ENCODE measurements around the gene TARBP1. TPM values are rescaled to one million over a fixed set of nuclear protein-coding genes. Genes with fewer than 3 reads are reported as not detected.

TARBP1 gene
- total and polyA plus RNA-seq, 2 of the 13 experiments (the other 11 are each of a cell fraction or from before 2014, with no cell fraction given) = 37.7 to 67.0 TPM

DNA sequence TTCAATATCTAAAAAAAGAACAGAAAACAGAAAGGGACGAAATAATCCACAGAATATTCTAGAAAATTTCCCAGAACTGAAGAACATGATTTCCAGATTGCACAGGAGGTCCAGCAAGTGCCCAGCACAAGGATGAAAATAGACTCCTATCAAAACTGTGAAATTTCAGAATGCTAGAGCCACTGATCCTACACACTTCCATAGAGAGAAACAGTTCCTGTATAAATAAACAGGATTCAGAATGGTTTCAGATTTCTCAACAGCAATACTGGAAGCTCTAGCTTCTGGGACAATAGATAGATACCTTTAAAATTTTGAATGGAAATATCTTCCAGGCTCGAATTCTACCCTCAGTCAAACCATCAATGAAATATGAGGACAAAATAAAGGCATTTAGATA is 4.6 kb downstream of the TARBP1 start:
- H4K20me1 ChIP-seq (ENCODE audit: insufficient read depth, low read length) = no peaks in the 10 kb centered on the region; the same call in 1 of the 2 replicates
- H3K27me3 ChIP-seq (ENCODE audit: control insufficient read depth in 1 of 2, insufficient read depth in 2 of 2, low read length in 2 of 2) = no peaks in the 10 kb centered on the region
- DNase-seq (ENCODE audit: low spot score) = no peak
- H3K36me3 ChIP-seq (replicated peaks in 1 of 2; ENCODE audit: control insufficient read depth in 1 of 2, insufficient read depth in 2 of 2, low read length in 2 of 2) = no peaks in the 10 kb centered on the region; a peak in 2 of 5 replicates
- intact Hi-C loops (cut with micrococcal nuclease; ENCODE audit: unreplicated experiment) (no loop called here), in situ Hi-C loops (cut with HindIII; ENCODE audit: extremely low pct_ligation_motif_present, low pct_unique_long_range_greater_than_20kb) (no loop called here)
- 93% methylated on average over 2 of the region's 2 CpGs for WGBS (ENCODE audit: low lambda C conversion rate)
- peak overlapping the region; percentile 95; the same call in 1 of the 2 replicates for H3K4me2 ChIP-seq (ENCODE audit: low read depth, low read length)
- H3K4me3 ChIP-seq (replicated peaks in 1 of 3; ENCODE audit: insufficient read depth in 1 of 3, low read depth in 2 of 3, low read length in 3 of 3) = no peak overlapping the region
- no peak for ATAC-seq
- TSS peak; percentile 12 for BruUV-seq (replicated peaks)
- H2AFZ ChIP-seq (ENCODE audit: low read length) = no peak overlapping the region
- no peak for TF ChIP-seq ZNF550 (CRISPR knock-in tag; IDR thresholded peaks at IDR 0.05; ENCODE audit: borderline replicate concordance)
- no peak for TF ChIP-seq ADNP (CRISPR knock-in tag; IDR thresholded peaks at IDR 0.05)
- no peak for TF ChIP-seq ZNF143 (CRISPR knock-in tag; IDR thresholded peaks at IDR 0.05)
- no peak for TF ChIP-seq ZNF780A (CRISPR knock-in tag; IDR thresholded peaks at IDR 0.05)
- no peak for TF ChIP-seq MTF1 (CRISPR knock-in tag; IDR thresholded peaks at IDR 0.05)
- TF ChIP-seq TARDBP (CRISPR knock-in tag; IDR thresholded peaks at IDR 0.05) = no peak
- TF ChIP-seq, protein P1, sequence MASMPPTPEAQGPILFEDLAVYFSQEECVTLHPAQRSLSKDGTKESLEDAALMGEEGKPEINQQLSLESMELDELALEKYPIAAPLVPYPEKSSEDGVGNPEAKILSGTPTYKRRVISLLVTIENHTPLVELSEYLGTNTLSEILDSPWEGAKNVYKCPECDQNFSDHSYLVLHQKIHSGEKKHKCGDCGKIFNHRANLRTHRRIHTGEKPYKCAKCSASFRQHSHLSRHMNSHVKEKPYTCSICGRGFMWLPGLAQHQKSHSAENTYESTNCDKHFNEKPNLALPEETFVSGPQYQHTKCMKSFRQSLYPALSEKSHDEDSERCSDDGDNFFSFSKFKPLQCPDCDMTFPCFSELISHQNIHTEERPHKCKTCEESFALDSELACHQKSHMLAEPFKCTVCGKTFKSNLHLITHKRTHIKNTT (CRISPR knock-in tag; IDR thresholded peaks at IDR 0.05) = no peak
- TF ChIP-seq, protein P2, sequence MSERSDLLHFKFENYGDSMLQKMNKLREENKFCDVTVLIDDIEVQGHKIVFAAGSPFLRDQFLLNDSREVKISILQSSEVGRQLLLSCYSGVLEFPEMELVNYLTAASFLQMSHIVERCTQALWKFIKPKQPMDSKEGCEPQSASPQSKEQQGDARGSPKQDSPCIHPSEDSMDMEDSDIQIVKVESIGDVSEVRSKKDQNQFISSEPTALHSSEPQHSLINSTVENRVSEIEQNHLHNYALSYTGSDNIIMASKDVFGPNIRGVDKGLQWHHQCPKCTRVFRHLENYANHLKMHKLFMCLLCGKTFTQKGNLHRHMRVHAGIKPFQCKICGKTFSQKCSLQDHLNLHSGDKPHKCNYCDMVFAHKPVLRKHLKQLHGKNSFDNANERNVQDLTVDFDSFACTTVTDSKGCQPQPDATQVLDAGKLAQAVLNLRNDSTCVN (CRISPR knock-in tag; IDR thresholded peaks at IDR 0.05; ENCODE audit: borderline replicate concordance) = no peak
- TF ChIP-seq RAD21 (CRISPR knock-in tag; IDR thresholded peaks at IDR 0.05) = no peak
- TF ChIP-seq DMAP1 (CRISPR knock-in tag; IDR thresholded peaks at IDR 0.05) = no peak
- TF ChIP-seq, protein P3, sequence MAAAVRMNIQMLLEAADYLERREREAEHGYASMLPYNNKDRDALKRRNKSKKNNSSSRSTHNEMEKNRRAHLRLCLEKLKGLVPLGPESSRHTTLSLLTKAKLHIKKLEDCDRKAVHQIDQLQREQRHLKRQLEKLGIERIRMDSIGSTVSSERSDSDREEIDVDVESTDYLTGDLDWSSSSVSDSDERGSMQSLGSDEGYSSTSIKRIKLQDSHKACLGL (CRISPR knock-in tag; IDR thresholded peaks at IDR 0.05) = no peak
- no peak for TF ChIP-seq ZNF446 (CRISPR knock-in tag; IDR thresholded peaks at IDR 0.05)
- no peak for TF ChIP-seq ZNF563 (CRISPR knock-in tag; IDR thresholded peaks at IDR 0.05)
- H3K4me1 ChIP-seq (ENCODE audit: insufficient read depth, low read length) = peaks cover 51% of the 10 kb centered on the region
- FAIRE-seq = no peak
- POLR2A ChIA-PET = no interaction called here
- no peak overlapping the region for H3K9ac ChIP-seq (ENCODE audit: insufficient read depth, low read depth, low read length)
- no peaks in the 10 kb centered on the region for H3K9me3 ChIP-seq (ENCODE audit: low read length)
- CTCF ChIA-PET (ENCODE audit: low intra/inter-chr PET ratio, low total read pairs) = no interaction called here
- H3K79me2 ChIP-seq (ENCODE audit: insufficient read depth, low read length) = peaks cover 39% of the 10 kb centered on the region
- no peak overlapping the region for H3K27ac ChIP-seq (ENCODE audit: extremely low read length, insufficient read depth, low read length)
